ENCODE measurements around the gene COX7C.
"Not testable (repeated sequence)": the region's sequence is repeated elsewhere in the genome, so short reads cannot be mapped to it uniquely, and the experiment has no call there.

Gene COX7C

GRCh38 chr5:86617756-86618576 lies at the start of gene COX7C:
COX7C (plus strand) TSS chr5:86617941; CDS start chr5:86618056, 115 bp downstream.
- DNase-seq (ENCODE audit: low spot score), result peak; percentile 96

- not testable (repeated sequence) for DNase-seq (ENCODE audit: low spot score)
Measured at GRCh38 chr5:86569522-86570426, 48.0 kb upstream of the COX7C start.

- DNase-seq (ENCODE audit: low spot score), result no peak
Measured at GRCh38 chr5:86570427-86571083, 47.2 kb upstream of the COX7C start.

- DNase-seq (ENCODE audit: low spot score), result not testable (repeated sequence)
Measured at GRCh38 chr5:86571109-86571508, 46.6 kb upstream of the COX7C start.

GRCh38 chr5:86572825-86573517 lies 44.8 kb upstream of the COX7C start:
- DNase-seq (ENCODE audit: low spot score), result no peak

GRCh38 chr5:86579502-86579901 lies 38.2 kb upstream of the COX7C start:
- DNase-seq (ENCODE audit: low spot score), result no peak

- DNase-seq (ENCODE audit: low spot score), result no peak
Measured at GRCh38 chr5:86596476-86596875, 21.3 kb upstream of the COX7C start.

GRCh38 chr5:86605881-86606280 lies 11.9 kb upstream of the COX7C start:
- no peak for DNase-seq (ENCODE audit: low spot score)

- DNase-seq (ENCODE audit: low spot score), result no peak
Measured at GRCh38 chr5:86613455-86613854, 4.3 kb upstream of the COX7C start.

GRCh38 chr5:86617309-86617755 lies 409 bp upstream of the COX7C start:
- no peak for DNase-seq (ENCODE audit: low spot score)

GRCh38 chr5:86623785-86624483 lies 6.2 kb downstream of the COX7C start:
- DNase-seq (ENCODE audit: low spot score), result no peak

- no peak for DNase-seq (ENCODE audit: low spot score)
Measured at GRCh38 chr5:86625148-86625547, 7.4 kb downstream of the COX7C start.

- DNase-seq (ENCODE audit: low spot score), result no peak
Measured at GRCh38 chr5:86626149-86626548, 8.4 kb downstream of the COX7C start.

GRCh38 chr5:86631165-86631564 lies 13.4 kb downstream of the COX7C start:
- DNase-seq (ENCODE audit: low spot score), result no peak

- no peak for DNase-seq (ENCODE audit: low spot score)
Measured at GRCh38 chr5:86640998-86641397, 23.3 kb downstream of the COX7C start.

- no peak for DNase-seq (ENCODE audit: low spot score)
Measured at GRCh38 chr5:86644843-86645242, 27.1 kb downstream of the COX7C start.

- no peak for DNase-seq (ENCODE audit: low spot score)
Measured at GRCh38 chr5:86645885-86646284, 28.1 kb downstream of the COX7C start.

- no peak for DNase-seq (ENCODE audit: low spot score)
Measured at GRCh38 chr5:86646671-86647070, 28.9 kb downstream of the COX7C start.

- no peak for DNase-seq (ENCODE audit: low spot score)
Measured at GRCh38 chr5:86649832-86650505, 32.2 kb downstream of the COX7C start.

GRCh38 chr5:86660771-86661170 lies 43.0 kb downstream of the COX7C start:
- not testable (repeated sequence) for DNase-seq (ENCODE audit: low spot score)
